OCI-LY1 (cell line): ENCODE results near the gene B4GALT6.

Source experiments
- H2AFZ ChIP-seq: fragments of 200-600 bp; sonication (generic), shearing (Covaris generic); 2 replicates; pipeline ENCODE4 v1.6.0; 2014; ENCODE audit warnings: antibody characterized with exemption, mild to moderate bottlenecking, low read length
- H3F3A ChIP-seq: fragments of 200-600 bp; sonication (generic), shearing (Covaris generic); 2 replicates; pipeline ENCODE4 v1.6.0; 2014; ENCODE audit warnings: mild to moderate bottlenecking, antibody characterized with exemption, low read length, moderate library complexity; ENCODE audit not compliant: insufficient read depth
- H3K27ac ChIP-seq: fragments of 200-600 bp; sonication (generic); 2 replicates; pipeline ENCODE4 v1.5.1; 2014; ENCODE audit warnings: low read length, mixed run types, mild to moderate bottlenecking, low read depth; ENCODE audit not compliant: poor library complexity, severe bottlenecking
- H3K27me3 ChIP-seq: fragments of 200-600 bp; sonication (generic); 2 replicates; pipeline ENCODE4 v1.6.0; 2014; ENCODE audit warnings: antibody characterized with exemption, mild to moderate bottlenecking, low read length, moderate library complexity; ENCODE audit not compliant: insufficient read depth
- H3K36me3 ChIP-seq: fragments of 200-600 bp; sonication (generic); 2 replicates; pipeline ENCODE4 v1.6.1; 2014; ENCODE audit warnings: mild to moderate bottlenecking, antibody characterized with exemption, low read length, moderate library complexity, mixed read lengths; ENCODE audit not compliant: insufficient read depth
- H3K4me1 ChIP-seq: fragments of 200-600 bp; sonication (generic); 2 replicates; pipeline ENCODE4 v1.5.1; 2014; ENCODE audit warnings: mild to moderate bottlenecking, low read length, moderate library complexity; ENCODE audit not compliant: insufficient read depth, severe bottlenecking
- H3K4me2 ChIP-seq: fragments of 200-600 bp; sonication (generic), shearing (Covaris generic); 2 replicates; pipeline ENCODE4 v1.6.1; 2014; ENCODE audit warnings: low read length
- H3K4me3 ChIP-seq: fragments of 200-600 bp; sonication (generic); 2 replicates; pipeline ENCODE4 v1.5.1; 2014; ENCODE audit warnings: low read length, low read depth, mild to moderate bottlenecking, mixed read lengths; ENCODE audit not compliant: poor library complexity, severe bottlenecking
- H3K79me2 ChIP-seq: fragments of 200-600 bp; shearing (Covaris generic); 2 replicates; pipeline ENCODE4 v1.6.1; 2016; ENCODE audit warnings: mixed run types, low read length, mixed read lengths; ENCODE audit not compliant: insufficient read depth
- H3K9ac ChIP-seq: fragments of 200-600 bp; sonication (generic), shearing (Covaris generic); 2 replicates; pipeline ENCODE4 v1.6.1; 2014; ENCODE audit warnings: mild to moderate bottlenecking, low read length, mixed read lengths
- H3K9me2 ChIP-seq: fragments of 200-600 bp; sonication (generic), shearing (Covaris generic); 2 replicates; pipeline ENCODE4 v1.6.1; 2014; ENCODE audit warnings: low read depth, mild to moderate bottlenecking, low read length, mixed read lengths
- H3K9me3 ChIP-seq: fragments of 200-600 bp; shearing (Covaris generic); 2 replicates; pipeline ENCODE4 v1.6.1; 2014; ENCODE audit warnings: low read length, mixed read lengths
- H4K20me1 ChIP-seq: fragments of 200-600 bp; sonication (generic), shearing (Covaris generic); 2 replicates; pipeline ENCODE4 v1.6.0; 2016; ENCODE audit warnings: mild to moderate bottlenecking, low read length; ENCODE audit not compliant: insufficient read depth
- EZH2 ChIP-seq: fragments of 200-600 bp; sonication (generic), shearing (Covaris generic); IDR thresholded peaks from 2 replicates; pipeline ENCODE4 v1.8.0; 2017; ENCODE audit warnings: borderline replicate concordance, mixed run types, mild to moderate bottlenecking, antibody characterized with exemption, low read length, moderate library complexity, mixed read lengths
- TF ChIP-seq, protein P1 (sequence below): fragments of 200-600 bp; sonication (generic), shearing (Covaris generic); IDR thresholded peaks from 2 replicates; pipeline ENCODE4 v1.5.1; 2017; ENCODE audit warnings: mild to moderate bottlenecking, antibody characterized with exemption, low read length, moderate library complexity, mixed read lengths

Gene B4GALT6

DNA sequence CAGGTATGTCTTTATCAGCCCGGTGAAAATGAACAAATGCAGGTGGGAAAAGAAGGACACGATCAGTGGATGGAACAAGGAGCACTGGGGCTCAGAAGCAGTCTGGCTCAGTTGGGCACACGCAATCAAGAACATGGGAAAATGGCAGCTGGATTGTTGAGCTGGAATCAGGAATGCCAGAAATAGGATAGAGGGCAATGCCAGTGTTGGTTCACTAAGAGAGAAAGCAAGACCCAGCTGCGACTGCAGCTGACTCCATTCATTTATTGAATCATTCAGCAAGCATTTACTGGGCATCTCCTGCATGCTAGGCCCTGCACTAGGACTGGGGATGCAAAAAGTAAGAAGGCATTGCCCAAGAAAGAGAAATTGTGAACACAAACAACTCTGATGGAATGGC is 106.3 kb downstream of the B4GALT6 start:
- H3K4me3 ChIP-seq, result no peak overlapping the region
- no peak overlapping the region for H3K9ac ChIP-seq
- no peak overlapping the region for H2AFZ ChIP-seq
- no peaks in the 10 kb centered on the region for H4K20me1 ChIP-seq
- TF ChIP-seq EZH2, result no peak
- TF ChIP-seq, protein P1, sequence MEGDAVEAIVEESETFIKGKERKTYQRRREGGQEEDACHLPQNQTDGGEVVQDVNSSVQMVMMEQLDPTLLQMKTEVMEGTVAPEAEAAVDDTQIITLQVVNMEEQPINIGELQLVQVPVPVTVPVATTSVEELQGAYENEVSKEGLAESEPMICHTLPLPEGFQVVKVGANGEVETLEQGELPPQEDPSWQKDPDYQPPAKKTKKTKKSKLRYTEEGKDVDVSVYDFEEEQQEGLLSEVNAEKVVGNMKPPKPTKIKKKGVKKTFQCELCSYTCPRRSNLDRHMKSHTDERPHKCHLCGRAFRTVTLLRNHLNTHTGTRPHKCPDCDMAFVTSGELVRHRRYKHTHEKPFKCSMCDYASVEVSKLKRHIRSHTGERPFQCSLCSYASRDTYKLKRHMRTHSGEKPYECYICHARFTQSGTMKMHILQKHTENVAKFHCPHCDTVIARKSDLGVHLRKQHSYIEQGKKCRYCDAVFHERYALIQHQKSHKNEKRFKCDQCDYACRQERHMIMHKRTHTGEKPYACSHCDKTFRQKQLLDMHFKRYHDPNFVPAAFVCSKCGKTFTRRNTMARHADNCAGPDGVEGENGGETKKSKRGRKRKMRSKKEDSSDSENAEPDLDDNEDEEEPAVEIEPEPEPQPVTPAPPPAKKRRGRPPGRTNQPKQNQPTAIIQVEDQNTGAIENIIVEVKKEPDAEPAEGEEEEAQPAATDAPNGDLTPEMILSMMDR, result no peak
- no peaks in the 10 kb centered on the region for H3K9me3 ChIP-seq
- no peak overlapping the region for H3K4me2 ChIP-seq
- H3K27me3 ChIP-seq, result no peaks in the 10 kb centered on the region
- H3K27ac ChIP-seq, result no peak overlapping the region
- H3F3A ChIP-seq, result no peaks in the 10 kb centered on the region
- no peaks in the 10 kb centered on the region for H3K4me1 ChIP-seq
- H3K36me3 ChIP-seq, result no peaks in the 10 kb centered on the region
- H3K79me2 ChIP-seq, result no peaks in the 10 kb centered on the region
- no peaks in the 10 kb centered on the region for H3K9me2 ChIP-seq

DNA sequence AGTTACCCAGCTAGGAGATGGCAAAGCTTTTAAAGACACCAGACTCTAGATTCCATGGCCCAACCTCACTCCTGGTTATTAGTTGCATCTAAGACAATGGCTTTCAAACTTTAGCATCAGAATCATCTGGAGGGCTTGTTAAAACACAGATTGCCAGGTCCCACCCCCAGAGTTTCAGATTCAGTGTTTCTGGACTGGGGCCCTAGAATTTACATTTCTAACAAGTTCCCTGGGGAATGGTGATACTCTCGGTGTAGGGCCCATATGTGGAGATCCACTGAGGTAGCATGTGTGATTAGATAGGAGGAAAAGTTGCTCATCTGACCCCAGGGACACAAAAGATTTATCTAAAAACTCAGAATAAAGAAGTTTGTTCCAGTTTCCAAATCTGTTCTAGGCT is 107.2 kb downstream of the B4GALT6 start:
- no peak overlapping the region for H2AFZ ChIP-seq
- H3K9me3 ChIP-seq, result no peaks in the 10 kb centered on the region
- no peak for TF ChIP-seq EZH2
- TF ChIP-seq, protein P1, result no peak

DNA sequence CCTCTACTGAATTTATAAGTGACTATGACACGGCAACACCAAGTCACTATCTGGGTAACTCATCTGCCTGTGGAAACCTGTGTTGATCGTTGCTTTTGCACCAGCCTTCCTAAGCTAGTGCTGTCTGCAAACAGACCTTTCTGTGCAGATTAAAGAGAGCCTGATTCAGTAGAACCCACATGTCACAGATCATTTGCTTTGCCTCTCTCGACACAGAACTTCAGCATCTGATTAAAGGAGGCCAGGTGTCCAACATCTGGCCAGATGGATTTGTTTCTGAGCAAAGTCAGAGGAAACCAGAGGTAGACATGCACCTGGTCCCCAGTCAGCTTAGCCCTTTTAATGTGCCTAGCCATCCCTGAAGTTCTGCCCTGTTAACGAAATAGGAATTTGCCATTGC is 107.7 kb downstream of the B4GALT6 start:
- Histone ChIP-seq H3K9me2 (no peaks in the 10 kb centered on the region), H4K20me1 (no peaks in the 10 kb centered on the region), H3K4me2 (no peak overlapping the region), H3K27me3 (no peaks in the 10 kb centered on the region), H3K4me3 (no peak overlapping the region), H3F3A (no peaks in the 10 kb centered on the region), H3K36me3 (no peaks in the 10 kb centered on the region), H3K4me1 (no peaks in the 10 kb centered on the region), H2AFZ (no peak overlapping the region), H3K79me2 (no peaks in the 10 kb centered on the region), H3K27ac (no peak overlapping the region), H3K9ac (no peak overlapping the region), H3K9me3 (no peaks in the 10 kb centered on the region)
- TF ChIP-seq, protein P1, result no peak
- no peak for TF ChIP-seq EZH2

More for the DNA sequence above, 107.2 kb downstream of the B4GALT6 start:
- no peak overlapping the region for H3K4me2 ChIP-seq
- no peak overlapping the region for H3K9ac ChIP-seq
- no peaks in the 10 kb centered on the region for H3K79me2 ChIP-seq
- no peaks in the 10 kb centered on the region for H4K20me1 ChIP-seq
- H3F3A ChIP-seq, result no peaks in the 10 kb centered on the region
- no peaks in the 10 kb centered on the region for H3K9me2 ChIP-seq
- H3K36me3 ChIP-seq, result no peaks in the 10 kb centered on the region
- no peaks in the 10 kb centered on the region for H3K4me1 ChIP-seq
- no peaks in the 10 kb centered on the region for H3K27me3 ChIP-seq
- H3K27ac ChIP-seq, result no peak overlapping the region
- no peak overlapping the region for H3K4me3 ChIP-seq
